Measurements from ENCODE around the gene FCHSD2. TPM values are rescaled to one million over a fixed set of nuclear protein-coding genes. Genes with fewer than 3 reads are reported as not detected.

The FCHSD2 gene
- polyA plus RNA-seq, 2 of the 4 experiments (the other 2 are of a cell fraction), result 10.5 to 19.0 TPM

DNA sequence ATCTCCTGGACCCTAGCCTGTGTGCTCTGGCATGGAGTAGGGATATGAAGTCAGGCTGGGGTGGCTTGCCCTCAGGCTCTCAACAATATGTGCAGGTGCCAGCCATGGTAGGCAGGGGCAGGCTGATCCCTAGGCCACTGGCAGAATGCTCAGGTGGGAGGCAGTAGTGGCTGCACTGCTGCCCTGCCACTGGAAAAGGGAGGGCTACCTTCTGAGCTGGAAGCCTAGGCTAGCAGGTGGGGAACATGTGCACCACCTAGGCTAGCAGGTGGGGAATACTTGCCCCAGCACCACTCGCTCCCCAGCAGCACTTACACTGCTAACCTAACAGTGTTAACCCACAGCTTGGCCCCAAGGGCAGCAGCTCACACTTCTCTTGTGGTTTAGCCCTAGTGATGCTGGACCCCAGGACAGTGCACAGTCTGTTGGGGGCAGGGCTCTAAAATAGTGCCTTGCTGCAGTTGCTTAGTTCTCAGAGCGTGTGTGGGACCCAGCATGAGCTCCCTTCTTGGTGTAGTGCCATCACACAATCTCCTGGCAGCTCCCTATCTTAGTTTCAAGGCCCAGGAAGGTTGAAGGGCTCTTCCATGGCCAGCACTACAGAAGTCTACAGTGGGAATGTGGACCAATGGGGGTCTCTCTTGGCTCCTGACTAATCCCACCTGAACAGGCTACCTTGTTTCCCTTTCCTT, 130.8 kb downstream of the FCHSD2 start:
- ChIA-PET CTCF (no interaction called here), POLR2A (no interaction called here)
- DNase-seq (ENCODE audit: low read depth in 1 of 2, low spot score in 1 of 2) (no peak), ATAC-seq (no peak), FAIRE-seq (no peak)
- Histone ChIP-seq H3K27ac (no peak overlapping the region), H3K4me2 (no peak overlapping the region), H3K9me3 (peaks cover 12% of the 10 kb centered on the region; the same call in 2 of the 3 replicates), H3K4me3 (no peak overlapping the region), H3K4me1 (no peaks in the 10 kb centered on the region; the same call in 2 of the 3 replicates)
- TF ChIP-seq MAFK (IDR thresholded peaks at IDR 0.05; ENCODE audit: partially characterized antibody) (no peak), SMC3 (IDR thresholded peaks at IDR 0.05) (no peak), KDM5A (IDR thresholded peaks at IDR 0.05) (no peak), ZNF302 (CRISPR knock-in tag; IDR thresholded peaks at IDR 0.05) (no peak), RARB (CRISPR knock-in tag; IDR thresholded peaks at IDR 0.05) (no peak), EP300 (IDR thresholded peaks at IDR 0.05) (no peak), NR3C1 (IDR thresholded peaks at IDR 0.05) (no peak), MAZ (IDR thresholded peaks at IDR 0.05; ENCODE audit: borderline replicate concordance, low read depth, low read length) (no peak)
- TF ChIP-seq, protein P1, sequence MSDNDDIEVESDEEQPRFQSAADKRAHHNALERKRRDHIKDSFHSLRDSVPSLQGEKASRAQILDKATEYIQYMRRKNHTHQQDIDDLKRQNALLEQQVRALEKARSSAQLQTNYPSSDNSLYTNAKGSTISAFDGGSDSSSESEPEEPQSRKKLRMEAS (IDR thresholded peaks at IDR 0.05), result no peak
- TF ChIP-seq, protein P2, sequence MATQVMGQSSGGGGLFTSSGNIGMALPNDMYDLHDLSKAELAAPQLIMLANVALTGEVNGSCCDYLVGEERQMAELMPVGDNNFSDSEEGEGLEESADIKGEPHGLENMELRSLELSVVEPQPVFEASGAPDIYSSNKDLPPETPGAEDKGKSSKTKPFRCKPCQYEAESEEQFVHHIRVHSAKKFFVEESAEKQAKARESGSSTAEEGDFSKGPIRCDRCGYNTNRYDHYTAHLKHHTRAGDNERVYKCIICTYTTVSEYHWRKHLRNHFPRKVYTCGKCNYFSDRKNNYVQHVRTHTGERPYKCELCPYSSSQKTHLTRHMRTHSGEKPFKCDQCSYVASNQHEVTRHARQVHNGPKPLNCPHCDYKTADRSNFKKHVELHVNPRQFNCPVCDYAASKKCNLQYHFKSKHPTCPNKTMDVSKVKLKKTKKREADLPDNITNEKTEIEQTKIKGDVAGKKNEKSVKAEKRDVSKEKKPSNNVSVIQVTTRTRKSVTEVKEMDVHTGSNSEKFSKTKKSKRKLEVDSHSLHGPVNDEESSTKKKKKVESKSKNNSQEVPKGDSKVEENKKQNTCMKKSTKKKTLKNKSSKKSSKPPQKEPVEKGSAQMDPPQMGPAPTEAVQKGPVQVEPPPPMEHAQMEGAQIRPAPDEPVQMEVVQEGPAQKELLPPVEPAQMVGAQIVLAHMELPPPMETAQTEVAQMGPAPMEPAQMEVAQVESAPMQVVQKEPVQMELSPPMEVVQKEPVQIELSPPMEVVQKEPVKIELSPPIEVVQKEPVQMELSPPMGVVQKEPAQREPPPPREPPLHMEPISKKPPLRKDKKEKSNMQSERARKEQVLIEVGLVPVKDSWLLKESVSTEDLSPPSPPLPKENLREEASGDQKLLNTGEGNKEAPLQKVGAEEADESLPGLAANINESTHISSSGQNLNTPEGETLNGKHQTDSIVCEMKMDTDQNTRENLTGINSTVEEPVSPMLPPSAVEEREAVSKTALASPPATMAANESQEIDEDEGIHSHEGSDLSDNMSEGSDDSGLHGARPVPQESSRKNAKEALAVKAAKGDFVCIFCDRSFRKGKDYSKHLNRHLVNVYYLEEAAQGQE (IDR thresholded peaks at IDR 0.05), result no peak
- TF ChIP-seq, protein P3, sequence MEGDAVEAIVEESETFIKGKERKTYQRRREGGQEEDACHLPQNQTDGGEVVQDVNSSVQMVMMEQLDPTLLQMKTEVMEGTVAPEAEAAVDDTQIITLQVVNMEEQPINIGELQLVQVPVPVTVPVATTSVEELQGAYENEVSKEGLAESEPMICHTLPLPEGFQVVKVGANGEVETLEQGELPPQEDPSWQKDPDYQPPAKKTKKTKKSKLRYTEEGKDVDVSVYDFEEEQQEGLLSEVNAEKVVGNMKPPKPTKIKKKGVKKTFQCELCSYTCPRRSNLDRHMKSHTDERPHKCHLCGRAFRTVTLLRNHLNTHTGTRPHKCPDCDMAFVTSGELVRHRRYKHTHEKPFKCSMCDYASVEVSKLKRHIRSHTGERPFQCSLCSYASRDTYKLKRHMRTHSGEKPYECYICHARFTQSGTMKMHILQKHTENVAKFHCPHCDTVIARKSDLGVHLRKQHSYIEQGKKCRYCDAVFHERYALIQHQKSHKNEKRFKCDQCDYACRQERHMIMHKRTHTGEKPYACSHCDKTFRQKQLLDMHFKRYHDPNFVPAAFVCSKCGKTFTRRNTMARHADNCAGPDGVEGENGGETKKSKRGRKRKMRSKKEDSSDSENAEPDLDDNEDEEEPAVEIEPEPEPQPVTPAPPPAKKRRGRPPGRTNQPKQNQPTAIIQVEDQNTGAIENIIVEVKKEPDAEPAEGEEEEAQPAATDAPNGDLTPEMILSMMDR (IDR thresholded peaks at IDR 0.05), result no peak
- 89% methylated on average over 2 of the region's 2 CpGs for WGBS (ENCODE audit: missing lambda C conversion rate)

DNA sequence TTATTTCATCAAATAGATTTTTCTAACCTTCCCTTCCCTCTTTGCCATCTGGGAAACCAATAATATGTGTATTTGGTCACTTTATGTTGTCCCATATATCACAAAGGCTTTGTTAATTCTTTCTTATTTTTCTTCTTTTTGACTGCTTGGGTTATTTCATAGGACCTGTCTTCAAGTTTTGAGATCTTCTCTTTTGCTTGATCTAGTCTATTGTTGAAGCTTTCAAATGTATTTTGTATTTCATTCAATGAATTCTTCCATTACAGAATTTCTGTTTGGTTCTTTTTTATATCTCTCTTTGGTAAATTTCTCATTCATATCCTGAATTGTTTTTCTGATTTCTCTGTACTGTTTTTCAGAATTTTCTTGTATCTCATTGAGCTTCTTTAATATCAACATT, 132.1 kb downstream of the FCHSD2 start:
- FAIRE-seq, result no peak
- TF ChIP-seq RAD21 (conservative IDR thresholded peaks at IDR 0.05 in 1 of 2, IDR thresholded peaks at IDR 0.05 in 1 of 2), result no peak
- TF ChIP-seq CHD4 (IDR thresholded peaks at IDR 0.05; ENCODE audit: borderline replicate concordance), result no peak
- TF ChIP-seq GATA3 (IDR thresholded peaks at IDR 0.05; ENCODE audit: borderline replicate concordance), result no peak
- no peak for TF ChIP-seq NFE2L2 (conservative IDR thresholded peaks at IDR 0.05; ENCODE audit: low read length)
- TF ChIP-seq KDM1A (IDR thresholded peaks at IDR 0.05; ENCODE audit: low read depth), result no peak
- no peak for TF ChIP-seq CEBPB (IDR thresholded peaks at IDR 0.05)
- TF ChIP-seq, protein P2 (IDR thresholded peaks at IDR 0.05), result no peak
- TF ChIP-seq, protein P4, sequence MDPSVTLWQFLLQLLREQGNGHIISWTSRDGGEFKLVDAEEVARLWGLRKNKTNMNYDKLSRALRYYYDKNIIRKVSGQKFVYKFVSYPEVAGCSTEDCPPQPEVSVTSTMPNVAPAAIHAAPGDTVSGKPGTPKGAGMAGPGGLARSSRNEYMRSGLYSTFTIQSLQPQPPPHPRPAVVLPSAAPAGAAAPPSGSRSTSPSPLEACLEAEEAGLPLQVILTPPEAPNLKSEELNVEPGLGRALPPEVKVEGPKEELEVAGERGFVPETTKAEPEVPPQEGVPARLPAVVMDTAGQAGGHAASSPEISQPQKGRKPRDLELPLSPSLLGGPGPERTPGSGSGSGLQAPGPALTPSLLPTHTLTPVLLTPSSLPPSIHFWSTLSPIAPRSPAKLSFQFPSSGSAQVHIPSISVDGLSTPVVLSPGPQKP (IDR thresholded peaks at IDR 0.05; ENCODE audit: low read depth, low read length), result no peak
- TF ChIP-seq, protein P5, sequence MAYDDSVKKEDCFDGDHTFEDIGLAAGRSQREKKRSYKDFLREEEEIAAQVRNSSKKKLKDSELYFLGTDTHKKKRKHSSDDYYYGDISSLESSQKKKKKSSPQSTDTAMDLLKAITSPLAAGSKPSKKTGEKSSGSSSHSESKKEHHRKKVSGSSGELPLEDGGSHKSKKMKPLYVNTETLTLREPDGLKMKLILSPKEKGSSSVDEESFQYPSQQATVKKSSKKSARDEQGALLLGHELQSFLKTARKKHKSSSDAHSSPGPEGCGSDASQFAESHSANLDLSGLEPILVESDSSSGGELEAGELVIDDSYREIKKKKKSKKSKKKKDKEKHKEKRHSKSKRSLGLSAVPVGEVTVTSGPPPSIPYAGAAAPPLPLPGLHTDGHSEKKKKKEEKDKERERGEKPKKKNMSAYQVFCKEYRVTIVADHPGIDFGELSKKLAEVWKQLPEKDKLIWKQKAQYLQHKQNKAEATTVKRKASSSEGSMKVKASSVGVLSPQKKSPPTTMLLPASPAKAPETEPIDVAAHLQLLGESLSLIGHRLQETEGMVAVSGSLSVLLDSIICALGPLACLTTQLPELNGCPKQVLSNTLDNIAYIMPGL (CRISPR knock-in tag; IDR thresholded peaks at IDR 0.05; ENCODE audit: borderline replicate concordance), result no peak
- TF ChIP-seq POLR2AphosphoS2 (conservative IDR thresholded peaks at IDR 0.05; ENCODE audit: low read length), result no peak
- no peak for TF ChIP-seq RFX5 (IDR thresholded peaks at IDR 0.05)
- no peak for TF ChIP-seq EHF (CRISPR knock-in tag; IDR thresholded peaks at IDR 0.05)
- TF ChIP-seq, protein P6, sequence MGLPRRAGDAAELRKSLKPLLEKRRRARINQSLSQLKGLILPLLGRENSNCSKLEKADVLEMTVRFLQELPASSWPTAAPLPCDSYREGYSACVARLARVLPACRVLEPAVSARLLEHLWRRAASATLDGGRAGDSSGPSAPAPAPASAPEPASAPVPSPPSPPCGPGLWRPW (IDR thresholded peaks at IDR 0.05), result no peak
- TF ChIP-seq NR3C1 (IDR thresholded peaks at IDR 0.05), result no peak
- TF ChIP-seq NPAS2 (CRISPR knock-in tag; IDR thresholded peaks at IDR 0.05; ENCODE audit: borderline replicate concordance), result no peak
- no peak for TF ChIP-seq EP300 (IDR thresholded peaks at IDR 0.05)
- no peak for ATAC-seq
- H3K27ac ChIP-seq, result no peak overlapping the region
- H3K4me1 ChIP-seq, result no peaks in the 10 kb centered on the region; the same call in 2 of the 3 replicates
- peaks cover 12% of the 10 kb centered on the region; the same call in 2 of the 3 replicates for H3K9me3 ChIP-seq
- POLR2A ChIA-PET, result no interaction called here
- H3K4me3 ChIP-seq, result no peak overlapping the region
- no peak for DNase-seq (ENCODE audit: low read depth in 1 of 2, low spot score in 1 of 2)
- CTCF ChIA-PET, result interaction anchor here (0.8 kb wide), 1 partner anchor 19 kb away, joined by 3 read pairs; no protein-coding TSS in a partner anchor
- no peak overlapping the region for H3K4me2 ChIP-seq
